Fibroblast of lung (primary cell): Measurements from ENCODE around the gene ADAMTS10.
"Not testable (repeated sequence)": the region's sequence is repeated elsewhere in the genome, so short reads cannot be mapped to it uniquely, and the experiment has no call there.

Experiments used
- EZH2 ChIP-seq: IDR thresholded peaks from 2 replicates; pipeline ENCODE4 v1.5.1; 2012; ENCODE audit warnings: low read length, control low read depth, mild to moderate bottlenecking; ENCODE audit errors: missing control alignments
- TF ChIP-seq, protein P1 (sequence below), 2 donors: IDR thresholded peaks in 1 of 2; conservative IDR thresholded peaks in 1 of 2; 1 replicate in 1 of 2; 2 replicates in 1 of 2; pipeline ENCODE4 v1.5.1; 2011 to 2012; ENCODE audit warnings: low read length in 2 of 2, control low read depth in 1 of 2, inconsistent platforms in 1 of 2, low read depth in 1 of 2, mild to moderate bottlenecking in 1 of 2

DNA sequence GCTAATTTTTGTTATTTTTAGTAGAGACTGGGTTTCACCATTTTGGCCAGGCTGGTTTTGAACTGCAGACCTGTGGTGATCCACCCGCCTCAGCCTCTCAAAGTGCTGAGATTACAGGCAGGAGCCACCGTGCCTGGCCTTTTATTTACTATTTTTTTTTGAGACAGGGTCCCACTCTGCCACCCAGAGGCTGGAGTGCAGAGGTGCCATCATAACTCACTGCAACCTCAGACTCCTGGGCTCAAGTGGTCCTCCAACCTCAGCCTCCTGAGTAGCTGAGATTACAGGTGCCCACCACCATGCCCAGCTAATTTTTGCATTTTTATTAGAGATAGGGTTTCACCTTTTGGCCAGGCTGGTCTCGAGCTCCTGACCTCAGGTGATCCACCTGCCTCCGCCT, 12.4 kb upstream of the ADAMTS10 start:
- TF ChIP-seq EZH2, result not testable (repeated sequence)
- TF ChIP-seq, protein P1, sequence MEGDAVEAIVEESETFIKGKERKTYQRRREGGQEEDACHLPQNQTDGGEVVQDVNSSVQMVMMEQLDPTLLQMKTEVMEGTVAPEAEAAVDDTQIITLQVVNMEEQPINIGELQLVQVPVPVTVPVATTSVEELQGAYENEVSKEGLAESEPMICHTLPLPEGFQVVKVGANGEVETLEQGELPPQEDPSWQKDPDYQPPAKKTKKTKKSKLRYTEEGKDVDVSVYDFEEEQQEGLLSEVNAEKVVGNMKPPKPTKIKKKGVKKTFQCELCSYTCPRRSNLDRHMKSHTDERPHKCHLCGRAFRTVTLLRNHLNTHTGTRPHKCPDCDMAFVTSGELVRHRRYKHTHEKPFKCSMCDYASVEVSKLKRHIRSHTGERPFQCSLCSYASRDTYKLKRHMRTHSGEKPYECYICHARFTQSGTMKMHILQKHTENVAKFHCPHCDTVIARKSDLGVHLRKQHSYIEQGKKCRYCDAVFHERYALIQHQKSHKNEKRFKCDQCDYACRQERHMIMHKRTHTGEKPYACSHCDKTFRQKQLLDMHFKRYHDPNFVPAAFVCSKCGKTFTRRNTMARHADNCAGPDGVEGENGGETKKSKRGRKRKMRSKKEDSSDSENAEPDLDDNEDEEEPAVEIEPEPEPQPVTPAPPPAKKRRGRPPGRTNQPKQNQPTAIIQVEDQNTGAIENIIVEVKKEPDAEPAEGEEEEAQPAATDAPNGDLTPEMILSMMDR (conservative IDR thresholded peaks at IDR 0.05 in 1 of 2, IDR thresholded peaks at IDR 0.05 in 1 of 2; ENCODE audit: low read depth in 1 of 2, low read length in 2 of 2), result peak in 1 of 2 donors; percentile 13
